Left lung (tissue), 10 donors: Measurements from ENCODE around the gene KMT5B. TPM values are rescaled to one million over a fixed set of nuclear protein-coding genes. Genes with fewer than 3 reads are reported as not detected.

Source experiments
- ATAC-seq: fragments of 200-7000 bp; cut with Tn5 transposase; one replicate; pipeline ENCODE4 v1.9.1; 2020; ENCODE audit warnings: moderate library complexity
- DNase-seq, 4 donors: peaks; one replicate each; pipeline ENCODE4 v3.0.0-alpha.2; 2013 to 2020
- H3K27ac ChIP-seq, 2 donors: fragments of 200-600 bp; sonication (generic) in 1 of 2; one replicate each; pipeline versions ENCODE4 v1.5.0 to v1.8.0; 2020 to 2021
- H3K27me3 ChIP-seq, 2 donors: fragments of 200-600 bp; sonication (generic) in 1 of 2; one replicate each; pipeline versions ENCODE4 v1.5.0 to v1.8.0; 2020 to 2021
- H3K36me3 ChIP-seq, 2 donors: fragments of 200-600 bp; sonication (generic) in 1 of 2; one replicate each; pipeline versions ENCODE4 v1.5.0 to v1.8.0; 2020 to 2021
- H3K4me1 ChIP-seq, 2 donors: fragments of 200-600 bp; one replicate each; pipeline ENCODE4 v1.8.0; 2021
- H3K4me3 ChIP-seq, 2 donors: fragments of 200-600 bp; sonication (generic) in 1 of 2; one replicate each; pipeline versions ENCODE4 v1.5.0 to v1.8.0; 2020 to 2021; ENCODE audit warnings: mild to moderate bottlenecking in 1 of 2
- H3K9me3 ChIP-seq, 2 donors: fragments of 200-600 bp; sonication (generic) in 1 of 2; one replicate each; pipeline versions ENCODE4 v1.5.0 to v1.8.0; 2020 to 2021
- CTCF ChIP-seq, 2 donors: fragments of 200-600 bp; sonication (generic) in 1 of 2; IDR thresholded peaks; one replicate each; pipeline versions ENCODE4 v1.5.0 to v1.8.0; 2021; ENCODE audit warnings: antibody characterized with exemption in 2 of 2
- intact Hi-C, 2 donors: fragments of 100-400 bp; cut with DNase I; formaldehyde crosslinking; loops; one replicate each; pipeline versions ENCODE4 v1.11.2 to v1.14.2; 2022
- polyA plus RNA-seq, 6 donors: library from polyadenylated mRNA; unstranded; fragments of 120-200 nt; gene quantifications; one replicate each; pipeline ENCODE4 v1.2.1, GENCODE V29; 2013; ENCODE audit not compliant: insufficient read length in 6 of 6
- total RNA-seq, 2 donors: library from RNA; stranded (reverse); fragmentation: NEBNext Ultra II Directional; extraction: Animal tissue kit (Norgen Biotek cat#: 25700); gene quantifications; one replicate each; pipeline ENCODE4 v1.2.1, GENCODE V29; 2021
- donor health status: DM: no; HTN: yes; CAD: no.
- donor health status: DM: no; HTN: no; CAD: no.

KMT5B gene
- total and polyA plus RNA-seq, 8 donors = 36.0 to 91.7 (median 86.4) TPM

GRCh38 chr11:68146010-68146540 is 67.0 kb downstream of the KMT5B start:
- DNase-seq = peak in 3 of 4 donors; percentile 61 to 94 (median 93)
- intact Hi-C loops = no loop called here
- Histone ChIP-seq H3K27me3 (no peaks in the 10 kb centered on the region), H3K9me3 (no peaks in the 10 kb centered on the region), H3K4me1 (peaks cover 21 to 50% of the 10 kb centered on the region in 2 donors), H3K27ac (peak overlapping the region; percentile 51 to 72), H3K36me3 (no peaks in the 10 kb centered on the region), H3K4me3 (no peak overlapping the region)
- ATAC-seq = peak; percentile 59
- TF ChIP-seq CTCF (IDR thresholded peaks at IDR 0.05) = no peak

GRCh38 chr11:68145120-68145866 is 67.8 kb downstream of the KMT5B start:
- Histone ChIP-seq H3K4me1 (peaks cover 20 to 57% of the 10 kb centered on the region in 2 donors), H3K36me3 (no peaks in the 10 kb centered on the region), H3K27ac (no peak overlapping the region), H3K4me3 (no peak overlapping the region), H3K27me3 (no peaks in the 10 kb centered on the region), H3K9me3 (no peaks in the 10 kb centered on the region)
- DNase-seq (peak in 1 of 4 donors; percentile 51), ATAC-seq (no peak)
- intact Hi-C loops = no loop called here
- no peak for TF ChIP-seq CTCF (IDR thresholded peaks at IDR 0.05)

- Histone ChIP-seq H3K4me3 (no peak overlapping the region), H3K4me1 (peaks cover 13 to 57% of the 10 kb centered on the region in 2 donors), H3K27me3 (no peaks in the 10 kb centered on the region), H3K9me3 (no peaks in the 10 kb centered on the region), H3K27ac (no peak overlapping the region), H3K36me3 (no peaks in the 10 kb centered on the region)
- ATAC-seq = no peak
- peak in 1 of 4 donors; percentile 23 for DNase-seq
- intact Hi-C loops = no loop called here
- TF ChIP-seq CTCF (IDR thresholded peaks at IDR 0.05) = no peak
Observed at GRCh38 chr11:68143310-68143689, 69.8 kb downstream of the KMT5B start.

DNA sequence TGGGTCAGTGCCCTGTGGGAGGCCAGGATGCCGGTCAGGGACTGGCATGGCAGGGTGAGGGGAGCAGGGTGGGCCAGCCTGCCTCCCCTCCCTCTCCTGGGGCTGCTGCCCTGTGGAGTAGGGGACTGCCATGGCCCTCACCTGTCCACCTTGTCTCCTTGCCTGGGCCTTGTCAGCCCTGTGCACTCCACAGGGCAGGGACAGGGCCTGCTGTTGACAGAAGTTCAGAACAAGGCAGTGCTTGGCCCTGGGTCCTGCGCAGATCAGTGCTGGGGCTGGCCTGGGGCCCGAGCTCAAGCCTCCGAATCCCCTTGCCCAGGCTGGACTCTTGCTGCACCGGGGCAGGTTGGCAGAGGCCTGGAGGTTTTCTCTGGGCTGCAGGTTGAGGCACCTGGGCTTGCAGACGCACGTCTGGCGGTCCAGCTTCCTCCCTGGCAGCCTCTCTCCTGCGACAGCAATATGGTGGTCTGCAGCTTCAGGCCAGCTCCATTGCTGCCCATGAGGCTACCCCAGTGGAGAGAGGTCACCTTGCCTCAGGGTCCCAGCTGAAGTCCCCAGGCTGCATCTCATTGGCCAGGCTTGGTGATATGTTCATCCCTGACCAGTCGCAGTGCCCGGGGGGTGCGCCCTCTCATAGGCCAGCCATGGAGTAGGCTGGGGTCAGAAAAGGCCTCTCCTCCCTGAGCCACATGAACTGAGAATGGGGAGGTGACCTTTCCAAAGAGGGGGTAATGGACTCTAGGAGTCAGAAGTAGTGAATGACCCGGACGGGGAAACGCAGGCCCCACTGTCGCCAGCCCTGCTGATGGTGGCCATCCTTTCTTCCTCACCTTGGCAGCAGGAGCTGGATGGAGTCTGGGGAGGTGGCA is 70.4 kb downstream of the KMT5B start:
- no peak for ATAC-seq
- no peak for TF ChIP-seq CTCF (IDR thresholded peaks at IDR 0.05)
- peak in 1 of 4 donors; percentile 53 for DNase-seq
- peak overlapping the region in 1 of 2 donors; percentile 25 for H3K27ac ChIP-seq
- no peak overlapping the region for H3K4me3 ChIP-seq
- no peaks in the 10 kb centered on the region for H3K27me3 ChIP-seq
- H3K36me3 ChIP-seq = no peaks in the 10 kb centered on the region
- intact Hi-C loops = no loop called here
- H3K4me1 ChIP-seq = peaks cover 13 to 56% of the 10 kb centered on the region in 2 donors
- no peaks in the 10 kb centered on the region for H3K9me3 ChIP-seq

- ATAC-seq = peak; percentile 4
- no peak for TF ChIP-seq CTCF (IDR thresholded peaks at IDR 0.05)
- Histone ChIP-seq H3K27ac (peak overlapping the region in 1 of 2 donors; percentile 25), H3K36me3 (no peaks in the 10 kb centered on the region), H3K4me3 (no peak overlapping the region), H3K9me3 (no peaks in the 10 kb centered on the region), H3K4me1 (peaks cover 9 to 49% of the 10 kb centered on the region in 2 donors), H3K27me3 (no peaks in the 10 kb centered on the region)
- DNase-seq = peak in 2 of 4 donors; percentile 55 to 81
- intact Hi-C loops = no loop called here
Observed at GRCh38 chr11:68142028-68142412, 71.1 kb downstream of the KMT5B start.
